Subcutaneous adipose tissue (tissue), 4 donors: ENCODE results near the gene IPPK. TPM values are rescaled to one million over a fixed set of nuclear protein-coding genes. Genes with fewer than 3 reads are reported as not detected.

Experiments used
- CTCF ChIP-seq: fragments of 450-650 bp; IDR thresholded peaks from one replicate; pipeline ENCODE4 v1.5.1; 2016; ENCODE audit warnings: low read depth, mild to moderate bottlenecking, control low read depth, antibody characterized with exemption, moderate library complexity
- total RNA-seq, 4 donors: library from RNA; depleted of rRNA; stranded (reverse); fragments of >200 nt; gene quantifications; one replicate each; pipeline ENCODE4 v1.1.0, GENCODE V29; 2016

Gene IPPK
- total RNA-seq, 4 donors from 2014 or later, result 5.4 to 8.3 (median 7.3) TPM

- TF ChIP-seq CTCF, result no peak
These were observed 42.3 kb downstream of the IPPK start for GRCh38 chr9:92627651-92628050.

GRCh38 chr9:92626484-92626883 lies 43.4 kb downstream of the IPPK start:
- TF ChIP-seq CTCF, result no peak

- no peak for TF ChIP-seq CTCF
These were observed 49.1 kb downstream of the IPPK start for GRCh38 chr9:92620845-92621244.

- no peak for TF ChIP-seq CTCF
These were observed 50.2 kb downstream of the IPPK start for GRCh38 chr9:92619601-92620300.

GRCh38 chr9:92618633-92619225 lies 51.2 kb downstream of the IPPK start:
- TF ChIP-seq CTCF, result no peak

GRCh38 chr9:92617951-92618510 lies 51.9 kb downstream of the IPPK start:
- TF ChIP-seq CTCF, result no peak

GRCh38 chr9:92617195-92617813 lies 52.6 kb downstream of the IPPK start:
- no peak for TF ChIP-seq CTCF
